Liver (tissue), 3 donors: ENCODE data around the gene SGSH.

ENCODE experiments used
- CTCF ChIP-seq: fragments of 150-350 bp; IDR thresholded peaks from 2 replicates; pipeline ENCODE4 v1.5.1; 2017; ENCODE audit warnings: improper control_type of control experiment, low read depth, low read length; ENCODE audit not compliant: missing input control
- HNF4G ChIP-seq: IDR thresholded peaks from 2 replicates; pipeline ENCODE4 v1.6.1; 2016; ENCODE audit warnings: antibody characterized with exemption
- JUND ChIP-seq, 2 donors: IDR thresholded peaks; 2 replicates each; pipeline ENCODE4 v1.6.1; 2016; ENCODE audit warnings: antibody characterized with exemption in 2 of 2
- RAD21 ChIP-seq, 2 donors: IDR thresholded peaks; 2 replicates each; pipeline ENCODE4 v1.6.1; 2016; ENCODE audit warnings: antibody characterized with exemption in 2 of 2, mild to moderate bottlenecking in 2 of 2
- TAF1 ChIP-seq: conservative IDR thresholded peaks from 2 replicates; pipeline ENCODE4 v1.6.1; 2016; ENCODE audit warnings: antibody characterized with exemption, mild to moderate bottlenecking
- TF ChIP-seq, protein P1 (sequence below): IDR thresholded peaks from 2 replicates; pipeline ENCODE4 v1.6.1; 2016; ENCODE audit warnings: antibody characterized with exemption
- TF ChIP-seq, protein P2 (sequence below): IDR thresholded peaks from 2 replicates; pipeline ENCODE4 v1.6.1; 2016; ENCODE audit warnings: antibody characterized with exemption
- donor health status: healthy.
- donor health status: healthy.

GRCh38 chr17:80232438-80232837 lies 12.3 kb upstream of the SGSH start:
- no peak for TF ChIP-seq CTCF
- no peak for TF ChIP-seq RAD21 (IDR thresholded peaks at IDR 0.05)
- TF ChIP-seq, protein P1, sequence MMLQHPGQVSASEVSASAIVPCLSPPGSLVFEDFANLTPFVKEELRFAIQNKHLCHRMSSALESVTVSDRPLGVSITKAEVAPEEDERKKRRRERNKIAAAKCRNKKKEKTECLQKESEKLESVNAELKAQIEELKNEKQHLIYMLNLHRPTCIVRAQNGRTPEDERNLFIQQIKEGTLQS: no peak
- TF ChIP-seq JUND (IDR thresholded peaks at IDR 0.05): no peak
- no peak for TF ChIP-seq TAF1
- no peak for TF ChIP-seq HNF4G
- TF ChIP-seq, protein P2, sequence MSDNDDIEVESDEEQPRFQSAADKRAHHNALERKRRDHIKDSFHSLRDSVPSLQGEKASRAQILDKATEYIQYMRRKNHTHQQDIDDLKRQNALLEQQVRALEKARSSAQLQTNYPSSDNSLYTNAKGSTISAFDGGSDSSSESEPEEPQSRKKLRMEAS: no peak
